LHCN-M2 (cell line): ENCODE results near the gene ANKRD40CL. TPM values are rescaled to one million over a fixed set of nuclear protein-coding genes. Genes with fewer than 3 reads are reported as not detected.

ENCODE experiments used
- DNase-seq: peaks from one replicate; pipeline ENCODE4 v3.0.0-alpha.2; 2012; ENCODE audit warnings: low read depth
- total RNA-seq: library from RNA; depleted of rRNA; stranded (reverse); fragments of >200 nt; gene quantifications from 2 replicates; pipeline ENCODE4 v1.2.3, GENCODE V29; 2014

ANKRD40CL gene
- total RNA-seq, 1 experiment from 2014 or later, result not detected

- DNase-seq, result no peak
Observed at GRCh38 chr17:50790618-50791017, 23.3 kb upstream of the ANKRD40CL start.

GRCh38 chr17:50787106-50787505, 19.8 kb upstream of the ANKRD40CL start:
- peak; percentile 22 for DNase-seq

- no peak for DNase-seq
Observed at GRCh38 chr17:50785946-50786570, 18.7 kb upstream of the ANKRD40CL start.

- DNase-seq, result no peak
Observed at GRCh38 chr17:50785126-50785525, 17.8 kb upstream of the ANKRD40CL start.

- DNase-seq, result no peak
Observed at GRCh38 chr17:50783905-50784304, 16.6 kb upstream of the ANKRD40CL start.

GRCh38 chr17:50783193-50783660, 15.9 kb upstream of the ANKRD40CL start:
- DNase-seq, result peak; percentile 76

- DNase-seq, result no peak
Observed at GRCh38 chr17:50781167-50781566, 13.8 kb upstream of the ANKRD40CL start.

GRCh38 chr17:50779747-50780353, 12.5 kb upstream of the ANKRD40CL start:
- DNase-seq, result no peak

- DNase-seq, result no peak
Observed at GRCh38 chr17:50778988-50779387, 11.7 kb upstream of the ANKRD40CL start.

- DNase-seq, result no peak
Observed at GRCh38 chr17:50778471-50778870, 11.2 kb upstream of the ANKRD40CL start.

- no peak for DNase-seq
Observed at GRCh38 chr17:50775926-50776325, 8.6 kb upstream of the ANKRD40CL start.

GRCh38 chr17:50774225-50774803, 7.0 kb upstream of the ANKRD40CL start:
- DNase-seq, result no peak

GRCh38 chr17:50771991-50772785, 4.9 kb upstream of the ANKRD40CL start:
- DNase-seq, result no peak

GRCh38 chr17:50770346-50770745, 3.0 kb upstream of the ANKRD40CL start:
- no peak for DNase-seq

- DNase-seq, result no peak
Observed at GRCh38 chr17:50769884-50770283, 2.6 kb upstream of the ANKRD40CL start.

GRCh38 chr17:50768346-50768761, 1.0 kb upstream of the ANKRD40CL start:
- no peak for DNase-seq

GRCh38 chr17:50767030-50767429, 288 bp downstream of the ANKRD40CL start:
- DNase-seq, result no peak

- DNase-seq, result peak; percentile 46
Observed at GRCh38 chr17:50766222-50767023, 895 bp downstream of the ANKRD40CL start.

GRCh38 chr17:50765454-50766221, 1.7 kb downstream of the ANKRD40CL start:
- DNase-seq, result no peak

GRCh38 chr17:50764734-50765149, 2.6 kb downstream of the ANKRD40CL start:
- no peak for DNase-seq
